ENCODE measurements around the gene ZNF567. TPM values are rescaled to one million over a fixed set of nuclear protein-coding genes. Genes with fewer than 3 reads are reported as not detected.

ZNF567 gene
- total RNA-seq (2022; extraction: Qiagen RNA extraction; ENCODE audit: low read depth) = 7.2 to 10.2 TPM (median 9.6 TPM) in 5 replicates

DNA sequence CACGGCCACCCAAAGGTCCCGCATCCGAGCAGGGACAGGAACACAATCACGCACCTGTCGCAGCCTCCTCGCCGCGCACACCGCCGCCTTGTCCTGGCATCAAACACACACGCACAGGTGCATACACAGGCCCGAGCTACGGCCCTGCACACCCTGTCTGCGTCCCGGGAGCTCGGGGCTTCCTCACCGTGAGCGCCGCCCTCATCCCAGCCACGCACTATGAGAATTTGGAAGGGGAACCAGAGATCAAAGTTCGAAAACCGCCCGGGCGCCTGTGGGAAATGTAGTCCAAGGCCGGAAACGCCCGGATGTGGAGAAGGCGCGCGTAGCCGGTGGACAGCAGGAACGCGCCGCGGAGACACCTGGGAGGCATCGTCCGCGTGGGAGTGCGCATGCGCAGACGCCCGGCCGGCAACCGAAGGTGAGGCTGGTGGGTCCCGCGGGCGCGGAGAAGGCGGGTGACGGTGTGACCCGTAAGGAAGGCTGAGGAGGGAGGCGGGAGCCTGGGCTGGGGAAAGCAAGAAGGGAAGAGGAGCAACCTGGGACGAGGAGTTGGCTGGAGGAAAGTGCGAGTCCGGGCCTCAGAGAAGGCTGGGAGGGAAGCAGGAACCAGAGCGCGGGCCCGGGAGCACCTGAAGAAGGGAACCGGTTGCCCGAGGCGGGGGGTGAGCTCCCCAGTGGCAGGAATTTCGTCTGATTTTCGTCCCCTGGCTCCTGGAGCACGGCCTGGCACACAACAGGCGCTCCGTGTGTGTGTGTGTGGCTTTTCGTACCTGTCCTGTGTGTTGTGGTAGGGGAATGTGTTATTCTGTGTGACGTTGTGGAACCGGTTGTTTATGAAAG is at the start of gene ZNF567:
TSS of gene ZNF567 (plus strand) at position 399 of the 843 bp plus-strand sequence. CDS start 7,256 bp downstream, outside the sequence.

Other genes starting within 250 kb of the ZNF567 start
- gene ZNF566, start 198.1 kb upstream of the ZNF567 start, total RNA-seq (2022; extraction: Qiagen RNA extraction; ENCODE audit: low read depth) = 7.2 to 9.2 TPM (median 8.3 TPM) in 5 replicates
- gene ZNF260, start 159.3 kb upstream of the ZNF567 start, total RNA-seq (2022; extraction: Qiagen RNA extraction; ENCODE audit: low read depth) = 6.3 to 14.2 TPM (median 8.1 TPM) in 5 replicates
- 1.8 to 3.3 TPM (median 2.6 TPM) in 5 replicates for gene ZNF529, start 114.3 kb upstream of the ZNF567 start, total RNA-seq (2022; extraction: Qiagen RNA extraction; ENCODE audit: low read depth)
- gene ZNF382, start 82.3 kb upstream of the ZNF567 start, total RNA-seq (2022; extraction: Qiagen RNA extraction; ENCODE audit: low read depth) = 0.03 to 0.10 TPM (median 0.07 TPM) in 3 of 5 replicates, not detected in the others
- 4.9 to 8.0 TPM (median 7.5 TPM) in 5 replicates for gene ZNF461, start 20.8 kb upstream of the ZNF567 start, total RNA-seq (2022; extraction: Qiagen RNA extraction; ENCODE audit: low read depth)
- 0.27 to 1.0 TPM (median 0.47 TPM) in 5 replicates for gene ZNF850, start 85.2 kb downstream of the ZNF567 start, total RNA-seq (2022; extraction: Qiagen RNA extraction; ENCODE audit: low read depth)
- gene ZNF790, start 150.8 kb downstream of the ZNF567 start, total RNA-seq (2022; extraction: Qiagen RNA extraction; ENCODE audit: low read depth) = 0.13 to 0.47 TPM (median 0.31 TPM) in 4 of 5 replicates, not detected in the other
- gene ZNF345, start 163.3 kb downstream of the ZNF567 start, total RNA-seq (2022; extraction: Qiagen RNA extraction; ENCODE audit: low read depth) = 0.10 to 0.36 TPM (median 0.34 TPM) in 3 of 5 replicates, not detected in the others
- gene ZNF829, start 228.7 kb downstream of the ZNF567 start, total RNA-seq (2022; extraction: Qiagen RNA extraction; ENCODE audit: low read depth) = 0.23 to 0.57 TPM (median 0.37 TPM) in 5 replicates
- gene ZNF568, start 228.7 kb downstream of the ZNF567 start, total RNA-seq (2022; extraction: Qiagen RNA extraction; ENCODE audit: low read depth) = 0.76 to 1.1 TPM (median 0.97 TPM) in 5 replicates

Data from A549 treated with GW870086 at 1 μM for 4 hours (cell line).